Chondrocyte (in vitro differentiated cells): ENCODE data around the gene REG4. TPM values are rescaled to one million over a fixed set of nuclear protein-coding genes. Genes with fewer than 3 reads are reported as not detected.
"Not testable (repeated sequence)": the region's sequence is repeated elsewhere in the genome, so short reads cannot be mapped to it uniquely, and the experiment has no call there.

Experiments
- DNase-seq: peaks from one replicate; pipeline ENCODE4 v3.0.0; 2021; ENCODE audit warnings: mixed read lengths, low spot score
- H3K27ac Mint-ChIP-seq: one replicate; pipeline ENCODE4 v1.8.0; 2021; ENCODE audit warnings: mild to moderate bottlenecking, moderate library complexity, mixed read lengths; ENCODE audit not compliant: unreplicated experiment
- H3K27me3 Mint-ChIP-seq: 2 replicates; pipeline ENCODE4 v1.8.0; 2021; ENCODE audit warnings: low read depth, mixed read lengths
- H3K36me3 Mint-ChIP-seq: 2 replicates; pipeline ENCODE4 v1.8.0; 2021; ENCODE audit warnings: low read depth, mixed read lengths
- H3K4me1 Mint-ChIP-seq: 2 replicates; pipeline ENCODE4 v1.8.0; 2021; ENCODE audit warnings: low read depth, mild to moderate bottlenecking, mixed read lengths
- H3K4me3 Mint-ChIP-seq: one replicate; pipeline ENCODE4 v1.8.0; 2021; ENCODE audit warnings: mild to moderate bottlenecking, moderate library complexity, mixed read lengths; ENCODE audit not compliant: unreplicated experiment
- H3K9me3 Mint-ChIP-seq: 2 replicates; pipeline ENCODE4 v1.8.0; 2021; ENCODE audit warnings: low read depth, mixed read lengths
- CTCF ChIP-seq: fragments of 200-600 bp; sonication (generic); IDR thresholded peaks from 2 replicates; pipeline ENCODE4 v1.5.0; 2021; ENCODE audit warnings: antibody characterized with exemption, mild to moderate bottlenecking, moderate library complexity
- total RNA-seq: library from RNA; stranded (reverse); gene quantifications from 3 replicates; pipeline ENCODE4 v1.2.1, GENCODE V29; 2021

REG4 gene
- total RNA-seq, 1 donor from 2014 or later: not detected

- Mint-ChIP-seq H3K27me3 (peaks cover 21% of the 10 kb centered on the region), H3K27ac (peak overlapping the region; percentile 13), H3K4me3 (no peak overlapping the region), H3K36me3 (no peaks in the 10 kb centered on the region), H3K9me3 (no peaks in the 10 kb centered on the region), H3K4me1 (no peaks in the 10 kb centered on the region)
- DNase-seq: no peak
- no peak for TF ChIP-seq CTCF
Observed at GRCh38 chr1:119829625-119830024, 18.4 kb upstream of the REG4 start.

GRCh38 chr1:119829006-119829405, 17.7 kb upstream of the REG4 start:
- H3K9me3 Mint-ChIP-seq, H3K27ac Mint-ChIP-seq, H3K4me3 Mint-ChIP-seq, H3K4me1 Mint-ChIP-seq, DNase-seq, H3K36me3 Mint-ChIP-seq: not testable (repeated sequence)
- peaks cover 21% of the 10 kb centered on the region for H3K27me3 Mint-ChIP-seq

- H3K9me3 Mint-ChIP-seq: no peaks in the 10 kb centered on the region
- H3K27me3 Mint-ChIP-seq: peaks cover 22% of the 10 kb centered on the region
- no peak for TF ChIP-seq CTCF
- H3K4me3 Mint-ChIP-seq: no peak overlapping the region
- no peak for DNase-seq
- H3K27ac Mint-ChIP-seq: no peak overlapping the region
- no peaks in the 10 kb centered on the region for H3K36me3 Mint-ChIP-seq
- H3K4me1 Mint-ChIP-seq: no peaks in the 10 kb centered on the region
Observed at GRCh38 chr1:119828266-119828665, 17.0 kb upstream of the REG4 start.

- no peak overlapping the region for H3K4me3 Mint-ChIP-seq
- no peaks in the 10 kb centered on the region for H3K9me3 Mint-ChIP-seq
- H3K27me3 Mint-ChIP-seq: peaks cover 19% of the 10 kb centered on the region
- no peaks in the 10 kb centered on the region for H3K4me1 Mint-ChIP-seq
- H3K27ac Mint-ChIP-seq: no peak overlapping the region
- no peak for DNase-seq
- peak; percentile 50 for TF ChIP-seq CTCF
- H3K36me3 Mint-ChIP-seq: no peaks in the 10 kb centered on the region
Observed at GRCh38 chr1:119827010-119827409, 15.8 kb upstream of the REG4 start.

GRCh38 chr1:119822406-119822805, 11.1 kb upstream of the REG4 start:
- Mint-ChIP-seq H3K27ac (no peak overlapping the region), H3K36me3 (peaks cover 2% of the 10 kb centered on the region), H3K27me3 (peaks cover 11% of the 10 kb centered on the region), H3K4me3 (no peak overlapping the region), H3K4me1 (no peaks in the 10 kb centered on the region), H3K9me3 (no peaks in the 10 kb centered on the region)
- TF ChIP-seq CTCF: no peak
- DNase-seq: no peak

- no peaks in the 10 kb centered on the region for H3K9me3 Mint-ChIP-seq
- DNase-seq: no peak
- peaks cover 9% of the 10 kb centered on the region for H3K27me3 Mint-ChIP-seq
- H3K4me3 Mint-ChIP-seq: no peak overlapping the region
- H3K36me3 Mint-ChIP-seq: peaks cover 2% of the 10 kb centered on the region
- no peak for TF ChIP-seq CTCF
- H3K27ac Mint-ChIP-seq: no peak overlapping the region
- no peaks in the 10 kb centered on the region for H3K4me1 Mint-ChIP-seq
Observed at GRCh38 chr1:119818181-119818580, 6.9 kb upstream of the REG4 start.
